Testis (tissue), 3 donors: ENCODE measurements around the gene SLC16A11. TPM values are rescaled to one million over a fixed set of nuclear protein-coding genes. Genes with fewer than 3 reads are reported as not detected.

Experiments
- DNase-seq: peaks from one replicate; pipeline ENCODE4 v3.0.0-alpha.2; 2019
- H3K27ac ChIP-seq, 2 donors: fragments of 200-600 bp; sonication (generic); one replicate each; pipeline ENCODE4 v1.5.1; 2019
- H3K27me3 ChIP-seq: fragments of 200-600 bp; sonication (generic); one replicate; pipeline ENCODE4 v1.5.1; 2019
- H3K36me3 ChIP-seq: fragments of 200-600 bp; sonication (generic); one replicate; pipeline ENCODE4 v1.5.1; 2017; ENCODE audit warnings: low read depth; ENCODE audit errors: missing control alignments
- H3K4me1 ChIP-seq: fragments of 200-600 bp; sonication (generic); one replicate; pipeline ENCODE4 v1.5.1; 2019
- H3K4me3 ChIP-seq, 2 donors: fragments of 200-600 bp; sonication (generic); one replicate each; pipeline ENCODE4 v1.5.1; 2017 to 2019
- H3K9me3 ChIP-seq: fragments of 200-600 bp; sonication (generic); one replicate; pipeline ENCODE4 v1.5.1; 2017
- POLR2A ChIP-seq: fragments of 450-650 bp; IDR thresholded peaks from one replicate; pipeline ENCODE4 v1.6.1; 2017; ENCODE audit warnings: antibody characterized with exemption, mild to moderate bottlenecking, moderate library complexity
- WGBS, 2 donors: methylation state at CpG; one replicate each; pipeline ENCODE4 v1.1.5; 2018; 5-methylcytosine and 5-hydroxymethylcytosine counted together
- intact Hi-C: fragments of 100-400 bp; cut with DNase I; formaldehyde crosslinking; loops from one replicate; pipeline ENCODE4 v1.15.1; 2023; ENCODE audit warnings: low total_unique reads
- polyA plus RNA-seq: library from polyadenylated mRNA; stranded (reverse); fragments of 350-450 nt; fragmentation: Illumina TruSeq; extraction: RNeasy Lipid Tissue Mini Kit (QIAGEN cat#74804); gene quantifications from one replicate; pipeline ENCODE4 v1.2.3, GENCODE V29; 2014; ENCODE audit warnings: low read depth, low replicate concordance; ENCODE audit not compliant: insufficient read depth
- total RNA-seq, 2 donors: library from RNA; depleted of rRNA; stranded (reverse); fragments of >200 nt; gene quantifications; one replicate each; pipeline ENCODE4 v1.2.3, GENCODE V29; 2016
- TF ChIP-seq, protein P1 (sequence below), 3 experiments: fragments of 450-650 bp in 2 of 3; fragments of 200-600 bp in 1 of 3; sonication (generic) in 1 of 3; IDR thresholded peaks; one replicate each; pipeline ENCODE4 v1.5.1; 2016 to 2019; ENCODE audit warnings: antibody characterized with exemption in 3 of 3, mild to moderate bottlenecking in 2 of 3, moderate library complexity in 1 of 3

The SLC16A11 gene
- total and polyA plus RNA-seq, 3 donors from 2014 or later: 0.55 to 3.0 (median 2.0) TPM

DNA sequence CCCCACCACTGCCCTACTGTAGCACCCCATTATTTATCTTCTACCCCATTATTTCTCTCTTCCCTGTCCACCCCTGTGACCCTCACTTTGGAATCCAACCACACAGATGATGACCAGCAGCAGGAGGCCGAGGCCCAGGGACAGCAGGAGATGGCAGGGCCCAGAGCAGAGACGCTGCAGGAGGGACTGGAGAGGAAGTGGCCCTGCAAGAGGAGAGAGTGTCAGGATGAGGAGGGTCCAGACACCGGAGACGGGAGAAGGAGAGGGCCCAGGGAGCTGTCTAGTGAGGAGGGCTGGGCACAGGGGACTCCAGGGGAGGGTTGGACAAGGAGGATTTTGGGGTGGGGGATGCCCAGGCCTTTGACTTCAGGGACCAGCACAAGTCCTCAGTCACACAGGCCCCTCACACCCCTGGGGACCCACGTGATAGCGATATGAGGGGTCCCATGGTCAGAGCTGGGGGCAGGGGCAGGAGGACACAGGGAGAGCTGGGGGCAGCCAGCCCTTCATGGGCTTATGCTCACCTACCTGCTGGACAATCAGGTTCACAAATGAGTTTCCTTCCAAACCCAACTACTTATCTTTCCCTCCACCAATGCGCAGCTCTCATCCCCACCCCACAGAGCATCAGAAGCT lies 34.1 kb upstream of the SLC16A11 start:
- H3K27me3 ChIP-seq: no peaks in the 10 kb centered on the region
- DNase-seq: no peak
- H3K27ac ChIP-seq: no peak overlapping the region
- no peaks in the 10 kb centered on the region for H3K4me1 ChIP-seq
- 89% methylated on average over 7 of the region's 7 CpGs for WGBS, 2 donors
- H3K36me3 ChIP-seq: no peaks in the 10 kb centered on the region
- intact Hi-C loops: no loop called here
- TF ChIP-seq, protein P1, sequence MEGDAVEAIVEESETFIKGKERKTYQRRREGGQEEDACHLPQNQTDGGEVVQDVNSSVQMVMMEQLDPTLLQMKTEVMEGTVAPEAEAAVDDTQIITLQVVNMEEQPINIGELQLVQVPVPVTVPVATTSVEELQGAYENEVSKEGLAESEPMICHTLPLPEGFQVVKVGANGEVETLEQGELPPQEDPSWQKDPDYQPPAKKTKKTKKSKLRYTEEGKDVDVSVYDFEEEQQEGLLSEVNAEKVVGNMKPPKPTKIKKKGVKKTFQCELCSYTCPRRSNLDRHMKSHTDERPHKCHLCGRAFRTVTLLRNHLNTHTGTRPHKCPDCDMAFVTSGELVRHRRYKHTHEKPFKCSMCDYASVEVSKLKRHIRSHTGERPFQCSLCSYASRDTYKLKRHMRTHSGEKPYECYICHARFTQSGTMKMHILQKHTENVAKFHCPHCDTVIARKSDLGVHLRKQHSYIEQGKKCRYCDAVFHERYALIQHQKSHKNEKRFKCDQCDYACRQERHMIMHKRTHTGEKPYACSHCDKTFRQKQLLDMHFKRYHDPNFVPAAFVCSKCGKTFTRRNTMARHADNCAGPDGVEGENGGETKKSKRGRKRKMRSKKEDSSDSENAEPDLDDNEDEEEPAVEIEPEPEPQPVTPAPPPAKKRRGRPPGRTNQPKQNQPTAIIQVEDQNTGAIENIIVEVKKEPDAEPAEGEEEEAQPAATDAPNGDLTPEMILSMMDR (IDR thresholded peaks at IDR 0.05): no peak
- no peak for TF ChIP-seq POLR2A
- H3K4me3 ChIP-seq: no peak overlapping the region
- H3K9me3 ChIP-seq: no peaks in the 10 kb centered on the region

DNA sequence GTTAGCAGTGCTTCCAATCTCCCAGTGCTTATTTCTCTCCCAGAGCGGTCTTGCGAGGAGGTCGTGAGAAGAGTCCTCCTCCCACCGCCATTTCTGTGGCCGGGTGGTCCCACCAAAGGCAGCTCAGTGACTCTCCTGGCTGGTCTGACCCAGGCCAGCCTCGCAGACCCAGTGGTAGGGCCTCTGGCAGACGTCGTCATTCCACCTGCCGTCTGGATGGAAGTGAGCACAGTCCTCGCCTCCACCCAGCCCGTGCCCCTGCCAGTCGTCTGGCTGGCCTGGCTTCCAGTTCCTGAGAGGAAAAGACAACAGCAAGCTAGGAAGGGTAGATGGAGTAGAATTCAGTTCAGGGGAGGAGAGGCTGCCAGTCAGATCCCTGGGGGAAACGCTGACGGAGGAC lies 31.0 kb upstream of the SLC16A11 start:
- Histone ChIP-seq H3K27ac (no peak overlapping the region), H3K36me3 (no peaks in the 10 kb centered on the region), H3K4me1 (no peaks in the 10 kb centered on the region), H3K9me3 (no peaks in the 10 kb centered on the region), H3K4me3 (no peak overlapping the region), H3K27me3 (no peaks in the 10 kb centered on the region)
- intact Hi-C loops: no loop called here
- TF ChIP-seq, protein P1 (IDR thresholded peaks at IDR 0.05): no peak
- no peak for TF ChIP-seq POLR2A
- no peak for DNase-seq
- WGBS, 2 donors: 87% methylated on average over 13 to 14 of the region's 14 CpGs

DNA sequence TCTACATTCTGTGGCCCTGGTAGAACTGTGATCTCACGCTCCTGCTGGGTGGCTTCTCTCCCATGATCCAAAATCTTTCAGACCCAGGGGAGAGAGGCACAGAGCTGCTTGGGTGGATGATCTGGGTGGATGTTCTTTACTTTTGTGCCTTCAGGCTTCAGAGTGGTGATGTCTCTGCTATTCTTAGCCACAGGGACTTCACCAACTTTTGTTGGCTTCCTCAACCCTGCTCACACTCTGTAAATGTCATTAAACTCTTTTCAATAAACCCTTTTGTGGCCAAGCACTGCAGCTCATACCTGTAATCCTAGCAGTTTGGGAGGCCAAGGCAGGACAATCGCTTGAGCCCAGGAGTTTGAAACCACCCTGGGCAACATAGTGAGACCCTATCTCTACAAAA lies 28.5 kb upstream of the SLC16A11 start:
- no peaks in the 10 kb centered on the region for H3K4me1 ChIP-seq
- intact Hi-C loops: no loop called here
- WGBS, 2 donors: 89 to 96% methylated on average over 2 of the region's 2 CpGs

DNA sequence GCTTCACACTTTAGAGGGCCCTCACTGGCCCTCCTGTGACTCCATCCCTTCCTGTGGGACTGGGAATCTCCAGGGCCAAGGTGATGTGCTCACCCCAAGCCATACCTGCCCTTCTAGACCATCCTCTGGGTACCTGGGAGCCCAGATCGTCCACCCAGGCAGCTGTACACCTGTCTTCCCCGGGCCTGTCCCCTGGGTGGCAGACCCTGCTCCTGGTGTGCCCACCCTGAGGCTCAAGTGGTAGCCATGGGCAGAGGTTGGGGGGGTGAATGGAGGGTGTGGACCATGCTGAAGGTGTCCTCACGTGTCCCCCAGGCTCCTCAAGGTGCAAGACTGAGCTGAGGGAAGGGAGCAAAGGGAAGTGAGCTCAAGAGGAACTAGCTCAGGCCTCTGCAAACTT lies 26.8 kb upstream of the SLC16A11 start:
- no peak for DNase-seq
- H3K9me3 ChIP-seq: no peaks in the 10 kb centered on the region
- H3K4me1 ChIP-seq: no peaks in the 10 kb centered on the region
- WGBS, 2 donors: 83 to 91% methylated on average over 3 of the region's 3 CpGs
- no peaks in the 10 kb centered on the region for H3K36me3 ChIP-seq
- no peak for TF ChIP-seq POLR2A
- TF ChIP-seq, protein P1 (IDR thresholded peaks at IDR 0.05): no peak
- H3K27me3 ChIP-seq: no peaks in the 10 kb centered on the region
- H3K27ac ChIP-seq: no peak overlapping the region
- no peak overlapping the region for H3K4me3 ChIP-seq
- intact Hi-C loops: no loop called here

More for the DNA sequence above, 28.5 kb upstream of the SLC16A11 start:
- H3K9me3 ChIP-seq: no peaks in the 10 kb centered on the region
- TF ChIP-seq POLR2A: no peak
- TF ChIP-seq, protein P1 (IDR thresholded peaks at IDR 0.05): no peak
- H3K36me3 ChIP-seq: no peaks in the 10 kb centered on the region
- no peak overlapping the region for H3K4me3 ChIP-seq
- no peak overlapping the region for H3K27ac ChIP-seq
- DNase-seq: no peak
- H3K27me3 ChIP-seq: no peaks in the 10 kb centered on the region

DNA sequence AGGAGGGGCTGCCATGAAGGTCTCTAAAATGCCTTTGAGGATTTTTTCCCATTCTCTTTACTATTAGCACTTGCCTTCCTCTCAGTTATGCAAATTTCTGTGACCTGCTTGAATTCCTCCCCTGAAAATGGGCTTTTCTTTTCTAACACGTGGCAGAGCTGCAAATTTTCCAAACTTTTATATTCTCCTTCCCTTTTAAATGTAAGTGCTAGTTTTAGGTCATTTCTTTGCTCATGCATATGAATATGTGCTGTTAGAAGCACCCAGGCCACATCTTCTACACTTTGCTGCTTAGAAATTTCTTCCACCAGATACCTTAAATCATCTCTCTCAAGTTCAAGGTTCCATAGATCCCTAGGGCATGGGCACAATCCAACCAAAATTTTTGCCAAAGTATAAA lies 24.4 kb upstream of the SLC16A11 start:
- no peak for DNase-seq
- H3K9me3 ChIP-seq: no peaks in the 10 kb centered on the region
- intact Hi-C loops: no loop called here
- 42 to 43% methylated on average over 1 of the region's 1 CpG for WGBS, 2 donors
- H3K27ac ChIP-seq: no peak overlapping the region
- TF ChIP-seq, protein P1 (IDR thresholded peaks at IDR 0.05): no peak
- TF ChIP-seq POLR2A: no peak
- H3K4me3 ChIP-seq: no peak overlapping the region
- H3K4me1 ChIP-seq: no peaks in the 10 kb centered on the region
- H3K36me3 ChIP-seq: no peaks in the 10 kb centered on the region
- H3K27me3 ChIP-seq: no peaks in the 10 kb centered on the region
